DOHH2 (cell line): ENCODE results near the gene SSBP3.

ENCODE experiments used
- H3F3A ChIP-seq: fragments of 200-600 bp; sonication (generic), shearing (Covaris generic); 2 replicates; pipeline ENCODE4 v1.6.0; 2016; ENCODE audit warnings: antibody characterized with exemption, mild to moderate bottlenecking; ENCODE audit not compliant: control insufficient read depth, insufficient read depth
- H3K27ac ChIP-seq: fragments of 200-600 bp; sonication (generic); 2 replicates; pipeline ENCODE4 v1.5.1; 2014; ENCODE audit warnings: low read depth, mild to moderate bottlenecking, low read length, moderate library complexity
- H3K27me3 ChIP-seq: fragments of 200-600 bp; sonication (generic); 2 replicates; pipeline ENCODE4 v1.6.1; 2014; ENCODE audit warnings: mild to moderate bottlenecking, low read length, mixed read lengths; ENCODE audit not compliant: control insufficient read depth
- H3K36me3 ChIP-seq: fragments of 200-600 bp; sonication (generic); 2 replicates; pipeline ENCODE4 v1.6.1; 2014; ENCODE audit warnings: mild to moderate bottlenecking, low read length, moderate library complexity, mixed read lengths; ENCODE audit not compliant: control insufficient read depth
- H3K4me1 ChIP-seq: fragments of 200-600 bp; sonication (generic); 2 replicates; pipeline ENCODE4 v1.6.1; 2014; ENCODE audit warnings: mild to moderate bottlenecking, low read length, mixed read lengths; ENCODE audit not compliant: control insufficient read depth
- H3K4me2 ChIP-seq: fragments of 200-600 bp; sonication (generic); 2 replicates; pipeline ENCODE4 v1.6.0; 2014; ENCODE audit warnings: mild to moderate bottlenecking, low read length, moderate library complexity
- H3K4me3 ChIP-seq: fragments of 200-600 bp; sonication (generic); 2 replicates; pipeline ENCODE4 v1.5.1; 2014; ENCODE audit warnings: mild to moderate bottlenecking, low read length, mixed read lengths
- H3K79me2 ChIP-seq: fragments of 200-600 bp; sonication (generic); 2 replicates; pipeline ENCODE4 v1.6.1; 2014; ENCODE audit warnings: mild to moderate bottlenecking, low read length, mixed read lengths; ENCODE audit not compliant: control insufficient read depth
- H3K9me2 ChIP-seq: fragments of 200-600 bp; sonication (generic); replicated peaks from 2 replicates; pipeline ENCODE4 v1.6.1; 2014; ENCODE audit warnings: mild to moderate bottlenecking, low read length, mixed read lengths; ENCODE audit not compliant: control insufficient read depth
- H3K9me3 ChIP-seq: fragments of 200-600 bp; sonication (generic); 2 replicates; pipeline ENCODE4 v1.6.1; 2014; ENCODE audit warnings: antibody characterized with exemption, low read length, mixed read lengths; ENCODE audit not compliant: control insufficient read depth, insufficient read depth
- H4K20me1 ChIP-seq: fragments of 200-600 bp; sonication (generic); 2 replicates; pipeline ENCODE4 v1.6.0; 2014; ENCODE audit warnings: low read depth, mild to moderate bottlenecking, antibody characterized with exemption, low read length, moderate library complexity; ENCODE audit not compliant: control insufficient read depth, insufficient read depth
- CTCF ChIP-seq: fragments of 200-600 bp; sonication (generic); IDR thresholded peaks from one replicate; pipeline ENCODE4 v1.5.1; 2014; ENCODE audit warnings: antibody characterized with exemption, mild to moderate bottlenecking, low read depth, low read length; ENCODE audit not compliant: poor library complexity, severe bottlenecking
- EZH2phosphoT487 ChIP-seq: fragments of 200-600 bp; sonication (generic); IDR thresholded peaks from 2 replicates; pipeline ENCODE4 v1.6.1; 2017; ENCODE audit warnings: borderline replicate concordance, mild to moderate bottlenecking, antibody characterized with exemption, low read length, moderate library complexity, mixed read lengths

The SSBP3 gene

DNA sequence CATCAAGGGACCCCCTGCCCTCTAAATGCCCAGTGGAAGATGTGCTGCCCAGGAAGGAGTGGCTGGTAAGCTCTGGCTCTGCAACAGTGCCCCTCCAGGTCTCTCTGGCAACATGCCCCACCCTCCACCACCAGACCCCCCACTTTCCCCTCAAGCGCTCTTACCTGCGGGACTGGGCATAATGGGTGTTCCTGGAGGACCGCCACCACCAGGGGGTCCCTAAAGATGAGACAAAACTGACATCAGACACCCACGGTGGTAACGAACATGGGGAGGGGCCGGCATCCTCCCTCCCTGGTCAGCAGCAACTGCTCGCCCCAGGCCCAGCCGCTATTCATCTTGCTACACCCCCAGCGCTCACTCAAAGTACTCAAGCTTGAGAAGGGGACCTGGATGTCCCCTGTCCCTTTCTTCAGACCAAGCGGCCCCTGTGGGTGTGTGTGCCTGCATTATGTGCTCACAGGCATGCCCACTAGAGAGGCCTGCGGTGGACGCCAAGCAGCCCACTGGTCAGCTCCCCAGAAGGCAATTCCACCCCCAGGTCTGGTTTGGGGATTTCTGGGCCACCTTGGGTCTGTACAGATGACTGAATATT lies 165.4 kb downstream of the SSBP3 start:
- Histone ChIP-seq H3K79me2 (no peaks in the 10 kb centered on the region), H3K27ac (no peak overlapping the region), H3K4me1 (no peaks in the 10 kb centered on the region), H3K4me3 (no peak overlapping the region), H3K9me2 (no peaks in the 10 kb centered on the region), H4K20me1 (no peaks in the 10 kb centered on the region), H3K27me3 (no peaks in the 10 kb centered on the region), H3F3A (no peaks in the 10 kb centered on the region), H3K4me2 (no peak overlapping the region), H3K9me3 (no peaks in the 10 kb centered on the region), H3K36me3 (no peaks in the 10 kb centered on the region)
- TF ChIP-seq CTCF (no peak), EZH2phosphoT487 (no peak)

DNA sequence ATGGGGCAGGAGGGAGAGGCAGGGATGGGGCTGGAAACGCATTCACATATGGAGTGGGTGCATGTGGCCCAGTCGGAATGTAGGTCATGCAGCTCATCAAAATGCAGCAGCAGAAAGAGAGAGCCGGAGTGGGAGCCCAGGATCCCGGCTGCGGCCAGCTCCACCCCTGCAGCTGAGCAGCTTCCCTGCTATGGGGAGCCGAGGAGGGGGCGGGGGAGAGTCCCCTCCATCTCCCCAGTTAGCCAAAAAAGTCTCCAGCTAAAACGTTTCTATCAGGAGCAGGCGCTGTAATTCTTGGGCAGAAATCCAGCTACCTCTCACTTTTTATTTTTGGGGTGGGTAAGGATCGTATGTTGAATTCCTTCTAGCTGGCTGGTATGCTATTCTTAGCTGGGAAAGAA lies 166.6 kb downstream of the SSBP3 start:
- Histone ChIP-seq H3K9me3 (no peaks in the 10 kb centered on the region), H3K27ac (no peak overlapping the region), H4K20me1 (no peaks in the 10 kb centered on the region), H3K4me3 (no peak overlapping the region), H3K79me2 (no peaks in the 10 kb centered on the region), H3K9me2 (no peaks in the 10 kb centered on the region), H3K4me1 (no peaks in the 10 kb centered on the region), H3K4me2 (no peak overlapping the region), H3K27me3 (no peaks in the 10 kb centered on the region), H3K36me3 (no peaks in the 10 kb centered on the region), H3F3A (no peaks in the 10 kb centered on the region)
- no peak for TF ChIP-seq EZH2phosphoT487
- no peak for TF ChIP-seq CTCF

DNA sequence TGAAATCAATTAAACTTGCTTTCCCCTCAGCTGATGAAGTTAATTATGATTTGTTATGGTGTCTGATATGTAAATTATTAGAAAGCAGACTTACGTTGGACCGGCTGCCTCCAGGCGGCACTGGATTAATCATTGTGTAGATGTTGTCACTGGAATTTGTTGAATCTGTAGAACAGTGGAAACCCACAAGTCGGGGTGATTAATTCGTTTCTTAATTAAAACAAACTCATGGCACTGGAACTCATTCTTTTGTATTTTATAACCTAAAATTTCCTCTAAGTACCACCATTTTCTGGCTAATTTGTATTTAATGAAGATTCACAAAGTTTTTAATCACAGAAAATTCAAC lies 167.2 kb downstream of the SSBP3 start:
- TF ChIP-seq CTCF = no peak
- no peak for TF ChIP-seq EZH2phosphoT487
- Histone ChIP-seq H3K4me2 (no peak overlapping the region), H3K4me1 (no peaks in the 10 kb centered on the region), H3K27me3 (no peaks in the 10 kb centered on the region), H3K79me2 (no peaks in the 10 kb centered on the region), H3K9me2 (no peaks in the 10 kb centered on the region), H3K4me3 (no peak overlapping the region), H3K27ac (no peak overlapping the region), H4K20me1 (no peaks in the 10 kb centered on the region), H3F3A (no peaks in the 10 kb centered on the region), H3K36me3 (no peaks in the 10 kb centered on the region), H3K9me3 (no peaks in the 10 kb centered on the region)
